ENCODE data around the gene CBX4. TPM values are rescaled to one million over a fixed set of nuclear protein-coding genes. Genes with fewer than 3 reads are reported as not detected.

The CBX4 gene
- total and polyA plus RNA-seq, 4 experiments from 2014 or later = 1.2 to 65.7 (median 37.2) TPM

- H3K9me3 Mint-ChIP-seq = no peaks in the 10 kb centered on the region
- CTCF ChIA-PET (ENCODE audit: partially characterized antibody) = interaction anchor here (0.7 to 2.1 kb wide), 4 partner anchors 8 to 100 kb away, joined by 3 to 5 read pairs (median 3); no protein-coding TSS in a partner anchor
- peaks cover 34% of the 10 kb centered on the region for H3K27me3 ChIP-seq (ENCODE audit: insufficient read depth, low read length)
- H3K9me3 ChIP-seq (ENCODE audit: control insufficient read depth in 1 of 2, low read length in 2 of 2) = no peaks in the 10 kb centered on the region
- POLR2A ChIA-PET (ENCODE audit: partially characterized antibody) = interaction anchor here (16.4 kb wide), 1 partner anchor 39 kb away, joined by 503 read pairs; the partner anchor contains the start of gene CBX8
- H3K36me3 ChIP-seq (ENCODE audit: insufficient read depth, low read length) = no peaks in the 10 kb centered on the region
- H3K4me3 ChIP-seq (ENCODE audit: low read length in 2 of 2) = no peak overlapping the region
- DNase-seq = peak in 4 of 5 donors; percentile 38 to 56 (median 44)
- H3K27me3 Mint-ChIP-seq = peaks cover 11 to 21% of the 10 kb centered on the region in 2 donors
- H3K4me1 ChIP-seq (ENCODE audit: insufficient read depth, low read length) = peaks cover 43% of the 10 kb centered on the region
- H3K4me3 Mint-ChIP-seq = peak overlapping the region in 6 of 8 donors; percentile 35 to 58 (median 39)
- no peak overlapping the region for H3K27ac ChIP-seq (ENCODE audit: low read depth, low read length)
- intact Hi-C loops (cut with micrococcal nuclease) = loop anchor here (10.0 kb wide), 1 partner anchor 70 kb away; no protein-coding TSS in a partner anchor
- peak overlapping the region in 3 of 7 donors; percentile 13 to 29 (median 23) for H3K27ac Mint-ChIP-seq
- H3K36me3 Mint-ChIP-seq = no peaks in the 10 kb centered on the region
- H3K4me1 Mint-ChIP-seq = peaks cover 6 to 37% (median 21%) of the 10 kb centered on the region in 4 donors
These were observed 5.8 kb upstream of the CBX4 start for GRCh38 chr17:79844869-79845600.

GRCh38 chr17:79843816-79844800 lies 4.9 kb upstream of the CBX4 start:
- Mint-ChIP-seq H3K36me3 (no peaks in the 10 kb centered on the region), H3K9me3 (no peaks in the 10 kb centered on the region), H3K4me1 (peaks cover 7 to 39% (median 23%) of the 10 kb centered on the region in 4 donors), H3K27me3 (peaks cover 11 to 21% of the 10 kb centered on the region in 2 donors), H3K27ac (peak overlapping the region in 5 of 7 donors; percentile 42 to 86 (median 65)), H3K4me3 (peak overlapping the region; percentile 78 to 94 (median 86))
- Histone ChIP-seq H3K27ac (ENCODE audit: low read depth, low read length) (no peak overlapping the region), H3K27me3 (ENCODE audit: insufficient read depth, low read length) (peaks cover 37% of the 10 kb centered on the region), H3K4me1 (ENCODE audit: insufficient read depth, low read length) (peaks cover 47% of the 10 kb centered on the region), H3K4me3 (ENCODE audit: low read length in 2 of 2) (peak overlapping the region in 1 of 2 donors; percentile 38), H3K36me3 (ENCODE audit: insufficient read depth, low read length) (no peaks in the 10 kb centered on the region), H3K9me3 (ENCODE audit: control insufficient read depth in 1 of 2, low read length in 2 of 2) (no peaks in the 10 kb centered on the region)
- intact Hi-C loops (cut with micrococcal nuclease) = loop anchor here (10.0 kb wide), 1 partner anchor 71 kb away; no protein-coding TSS in a partner anchor
- DNase-seq = no peak
- ChIA-PET POLR2A (ENCODE audit: partially characterized antibody) (interaction anchor here (16.4 kb wide), 1 partner anchor 38 kb away, joined by 503 read pairs; the partner anchor contains the start of gene CBX8), CTCF (ENCODE audit: partially characterized antibody) (interaction anchor here (0.7 to 2.1 kb wide), 4 partner anchors 9 to 99 kb away, joined by 3 to 5 read pairs (median 3); no protein-coding TSS in a partner anchor)

DNA sequence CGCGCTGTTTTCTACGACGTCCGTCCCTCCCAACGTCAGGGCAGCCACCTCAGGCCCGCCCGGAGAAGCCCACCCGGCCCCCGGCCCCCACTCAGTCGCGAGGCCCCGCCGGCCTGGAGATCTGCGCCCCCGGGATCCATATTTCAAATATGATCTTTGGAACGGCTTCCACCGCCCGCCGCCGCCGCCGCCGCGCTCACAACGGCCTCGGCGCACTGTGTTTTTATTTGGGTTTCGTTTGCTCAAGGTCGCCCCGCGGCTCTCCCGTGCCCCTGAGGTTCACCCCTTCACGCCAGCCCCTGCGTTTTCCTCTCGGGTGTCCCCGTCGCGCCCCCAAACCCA lies 4.2 kb upstream of the CBX4 start:
- Histone ChIP-seq H3K27me3 (ENCODE audit: insufficient read depth, low read length) (peaks cover 37% of the 10 kb centered on the region), H3K27ac (ENCODE audit: low read depth, low read length) (no peak overlapping the region), H3K4me3 (ENCODE audit: low read length in 2 of 2) (peak overlapping the region in 1 of 2 donors; percentile 38), H3K4me1 (ENCODE audit: insufficient read depth, low read length) (peaks cover 47% of the 10 kb centered on the region), H3K36me3 (ENCODE audit: insufficient read depth, low read length) (no peaks in the 10 kb centered on the region), H3K9me3 (ENCODE audit: control insufficient read depth in 1 of 2, low read length in 2 of 2) (no peaks in the 10 kb centered on the region)
- Mint-ChIP-seq H3K4me1 (peaks cover 7 to 39% (median 24%) of the 10 kb centered on the region in 4 donors), H3K9me3 (no peaks in the 10 kb centered on the region), H3K4me3 (peak overlapping the region; percentile 78 to 94 (median 86)), H3K27me3 (peaks cover 11 to 21% of the 10 kb centered on the region in 2 donors), H3K27ac (peak overlapping the region in 6 of 7 donors; percentile 42 to 86 (median 70)), H3K36me3 (peaks cover under 1 to 2% of the 10 kb centered on the region in 2 donors)
- intact Hi-C loops (cut with micrococcal nuclease) = loop anchor here (10.0 kb wide), 1 partner anchor 71 kb away; no protein-coding TSS in a partner anchor
- peak in 3 of 5 donors; percentile 35 to 46 (median 36) for DNase-seq
- ChIA-PET POLR2A (ENCODE audit: partially characterized antibody) (interaction anchor here (16.4 kb wide), 1 partner anchor 37 kb away, joined by 503 read pairs; the partner anchor contains the start of gene CBX8), CTCF (ENCODE audit: partially characterized antibody) (no interaction called here)

- H3K36me3 ChIP-seq (ENCODE audit: insufficient read depth, low read length) = no peaks in the 10 kb centered on the region
- peaks cover 48% of the 10 kb centered on the region for H3K4me1 ChIP-seq (ENCODE audit: insufficient read depth, low read length)
- CTCF ChIA-PET (ENCODE audit: partially characterized antibody) = interaction anchor here (1.3 kb wide), 1 partner anchor 155 kb away, joined by 3 read pairs; no protein-coding TSS in a partner anchor
- H3K27me3 Mint-ChIP-seq = peaks cover 11 to 16% of the 10 kb centered on the region in 2 donors
- intact Hi-C loops (cut with micrococcal nuclease) = loop anchor here (10.0 kb wide), 1 partner anchor 72 kb away; no protein-coding TSS in a partner anchor
- peaks cover 6 to 8% of the 10 kb centered on the region in 2 donors for H3K36me3 Mint-ChIP-seq
- peaks cover 0 to 2% (median 0%) of the 10 kb centered on the region in 8 donors for H3K9me3 Mint-ChIP-seq
- POLR2A ChIA-PET (ENCODE audit: partially characterized antibody) = interaction anchor here (1.1 to 16.4 kb wide), 3 partner anchors 36 to 258 kb away, joined by 3 to 503 read pairs (median 4); partner anchors contain the start of genes CBX8 and GAA
- peak in 2 of 5 donors; percentile 28 to 35 for DNase-seq
- peaks cover 9 to 45% (median 28%) of the 10 kb centered on the region in 4 donors for H3K4me1 Mint-ChIP-seq
- peaks cover 37% of the 10 kb centered on the region for H3K27me3 ChIP-seq (ENCODE audit: insufficient read depth, low read length)
- peak overlapping the region; percentile 59 to 85 (median 68) for H3K4me3 Mint-ChIP-seq
- peak overlapping the region; percentile 11 to 38 for H3K4me3 ChIP-seq (ENCODE audit: low read length in 2 of 2)
- no peaks in the 10 kb centered on the region for H3K9me3 ChIP-seq (ENCODE audit: control insufficient read depth in 1 of 2, low read length in 2 of 2)
- no peak overlapping the region for H3K27ac ChIP-seq (ENCODE audit: low read depth, low read length)
- peak overlapping the region in 4 of 7 donors; percentile 42 to 85 (median 56) for H3K27ac Mint-ChIP-seq
These were observed 3.6 kb upstream of the CBX4 start for GRCh38 chr17:79842656-79843473.

DNA sequence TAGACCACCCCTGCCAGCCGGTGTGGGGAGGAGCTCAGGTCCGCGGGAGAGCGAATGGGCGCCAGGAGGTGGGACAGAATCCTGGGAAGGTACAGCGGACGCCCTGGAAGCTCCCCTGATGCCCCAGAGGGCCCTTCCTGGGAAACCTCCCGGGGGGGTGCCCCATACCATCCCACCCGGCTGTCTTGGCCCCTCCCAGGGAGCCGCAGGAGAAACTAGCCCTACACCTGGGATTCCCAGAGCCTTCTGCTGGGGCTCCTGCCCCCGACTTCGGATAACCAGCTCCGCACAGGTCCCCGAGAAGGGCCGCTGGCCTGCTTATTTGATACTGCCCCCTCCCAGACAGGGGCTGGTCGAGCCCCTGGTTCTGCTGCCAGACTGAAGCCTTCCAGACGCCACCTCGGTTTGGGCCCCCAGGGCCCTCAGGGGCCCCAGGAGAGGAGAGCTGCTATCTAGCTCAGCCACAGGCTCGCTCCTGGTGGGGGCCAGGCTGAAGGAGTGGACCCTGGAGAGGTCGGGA lies 3.0 kb upstream of the CBX4 start:
- CTCF ChIA-PET (ENCODE audit: partially characterized antibody) = interaction anchor here (1.3 kb wide), 1 partner anchor 155 kb away, joined by 3 read pairs; no protein-coding TSS in a partner anchor
- H3K36me3 Mint-ChIP-seq = peaks cover 6 to 11% of the 10 kb centered on the region in 2 donors
- Histone ChIP-seq H3K27ac (ENCODE audit: low read depth, low read length) (no peak overlapping the region), H3K36me3 (ENCODE audit: insufficient read depth, low read length) (no peaks in the 10 kb centered on the region), H3K27me3 (ENCODE audit: insufficient read depth, low read length) (peaks cover 37% of the 10 kb centered on the region), H3K4me1 (ENCODE audit: insufficient read depth, low read length) (peaks cover 55% of the 10 kb centered on the region), H3K4me3 (ENCODE audit: low read length in 2 of 2) (peak overlapping the region; percentile 11 to 38), H3K9me3 (ENCODE audit: control insufficient read depth in 1 of 2, low read length in 2 of 2) (no peaks in the 10 kb centered on the region)
- H3K9me3 Mint-ChIP-seq = peaks cover 0 to 4% (median 0%) of the 10 kb centered on the region in 8 donors
- POLR2A ChIA-PET (ENCODE audit: partially characterized antibody) = interaction anchor here (1.1 to 16.4 kb wide), 3 partner anchors 36 to 259 kb away, joined by 3 to 503 read pairs (median 4); partner anchors contain the start of genes CBX8 and GAA
- peak overlapping the region; percentile 23 to 86 (median 75) for H3K4me3 Mint-ChIP-seq
- peaks cover 11 to 13% of the 10 kb centered on the region in 2 donors for H3K27me3 Mint-ChIP-seq
- intact Hi-C loops (cut with micrococcal nuclease) = loop anchor here (10.0 kb wide), 1 partner anchor 73 kb away; no protein-coding TSS in a partner anchor
- peak overlapping the region in 3 of 7 donors; percentile 63 to 85 (median 65) for H3K27ac Mint-ChIP-seq
- no peak for DNase-seq
- peaks cover 10 to 51% (median 31%) of the 10 kb centered on the region in 4 donors for H3K4me1 Mint-ChIP-seq
